GM12801 (cell line): ENCODE results near the gene KIAA0232.

Experiments used
- CTCF ChIP-seq: IDR thresholded peaks from one replicate; pipeline ENCODE4 v1.5.1; 2011; ENCODE audit warnings: control low read depth; ENCODE audit not compliant: insufficient read length; ENCODE audit errors: extremely low read depth

KIAA0232 gene

GRCh38 chr4:6891436-6892170, 109.1 kb downstream of the KIAA0232 start:
- no peak for TF ChIP-seq CTCF

DNA sequence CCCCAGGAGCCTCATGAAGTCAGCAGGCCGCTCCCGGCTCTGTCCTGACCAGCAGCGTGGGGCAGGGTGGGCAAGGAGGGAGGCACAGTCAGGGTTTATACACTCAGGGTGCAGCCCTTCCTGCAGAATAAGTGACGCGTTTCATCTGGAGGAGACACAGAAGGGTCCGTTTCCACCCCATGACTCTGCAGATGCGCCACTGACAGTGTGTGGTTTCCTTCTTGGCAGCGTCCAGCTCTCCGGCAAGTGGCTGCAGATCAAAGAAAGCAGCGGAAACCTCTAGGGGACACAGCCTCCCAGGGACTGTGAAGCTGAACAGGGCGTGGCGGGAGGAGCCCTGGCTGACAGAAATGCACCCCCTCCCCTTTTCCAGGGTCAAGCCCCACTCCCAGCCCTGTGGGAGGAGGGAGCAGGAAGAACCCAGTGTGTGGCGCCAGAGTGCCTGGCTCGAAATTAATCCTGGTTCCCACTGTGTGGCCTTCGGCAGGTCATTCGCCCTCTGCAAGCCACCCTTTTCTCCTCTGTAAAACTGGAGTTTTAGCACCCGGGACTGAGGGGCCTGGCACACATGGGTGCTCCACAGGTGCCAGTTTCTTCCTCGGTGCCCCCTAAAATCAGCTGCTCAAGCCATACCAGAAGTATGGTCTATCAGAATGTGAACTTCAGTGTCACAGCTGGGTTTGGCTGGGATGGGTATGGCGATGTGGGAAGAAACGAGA, 109.8 kb downstream of the KIAA0232 start:
- no peak for TF ChIP-seq CTCF

DNA sequence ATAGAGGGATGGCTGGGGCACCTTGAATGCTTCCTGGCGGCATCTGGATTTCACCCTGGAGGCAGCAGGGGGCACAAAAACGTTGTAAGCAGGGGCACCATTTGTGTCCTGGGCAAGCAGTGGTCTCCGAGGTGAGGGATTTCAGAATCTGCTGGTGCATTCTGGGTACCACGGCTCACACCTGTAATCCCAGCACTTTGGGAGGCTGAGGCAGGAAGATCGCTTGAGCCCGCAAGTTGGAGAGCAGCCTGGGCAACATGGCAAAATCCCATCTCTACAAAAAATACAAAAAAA, 110.3 kb downstream of the KIAA0232 start:
- no peak for TF ChIP-seq CTCF

GRCh38 chr4:6893449-6894085, 111.0 kb downstream of the KIAA0232 start:
- no peak for TF ChIP-seq CTCF

DNA sequence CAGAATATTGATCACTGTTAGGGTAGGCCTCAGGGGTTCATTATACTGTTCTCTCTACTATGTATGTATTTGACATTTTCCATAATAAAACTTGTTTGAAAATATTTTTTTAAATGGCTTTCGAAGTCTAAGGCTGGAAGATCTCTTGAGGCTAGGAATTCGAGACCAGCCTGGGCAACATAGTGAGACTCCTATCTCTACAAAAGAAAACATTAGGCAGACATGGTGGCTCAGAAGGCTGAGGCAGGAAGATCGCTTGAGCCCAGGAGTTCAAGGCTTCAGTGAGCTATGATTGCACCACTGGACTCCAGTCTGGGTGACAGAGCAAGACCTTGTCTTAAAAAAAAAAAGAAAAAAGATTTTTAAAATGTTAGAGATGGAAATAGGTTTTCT, 111.6 kb downstream of the KIAA0232 start:
- TF ChIP-seq CTCF: no peak

DNA sequence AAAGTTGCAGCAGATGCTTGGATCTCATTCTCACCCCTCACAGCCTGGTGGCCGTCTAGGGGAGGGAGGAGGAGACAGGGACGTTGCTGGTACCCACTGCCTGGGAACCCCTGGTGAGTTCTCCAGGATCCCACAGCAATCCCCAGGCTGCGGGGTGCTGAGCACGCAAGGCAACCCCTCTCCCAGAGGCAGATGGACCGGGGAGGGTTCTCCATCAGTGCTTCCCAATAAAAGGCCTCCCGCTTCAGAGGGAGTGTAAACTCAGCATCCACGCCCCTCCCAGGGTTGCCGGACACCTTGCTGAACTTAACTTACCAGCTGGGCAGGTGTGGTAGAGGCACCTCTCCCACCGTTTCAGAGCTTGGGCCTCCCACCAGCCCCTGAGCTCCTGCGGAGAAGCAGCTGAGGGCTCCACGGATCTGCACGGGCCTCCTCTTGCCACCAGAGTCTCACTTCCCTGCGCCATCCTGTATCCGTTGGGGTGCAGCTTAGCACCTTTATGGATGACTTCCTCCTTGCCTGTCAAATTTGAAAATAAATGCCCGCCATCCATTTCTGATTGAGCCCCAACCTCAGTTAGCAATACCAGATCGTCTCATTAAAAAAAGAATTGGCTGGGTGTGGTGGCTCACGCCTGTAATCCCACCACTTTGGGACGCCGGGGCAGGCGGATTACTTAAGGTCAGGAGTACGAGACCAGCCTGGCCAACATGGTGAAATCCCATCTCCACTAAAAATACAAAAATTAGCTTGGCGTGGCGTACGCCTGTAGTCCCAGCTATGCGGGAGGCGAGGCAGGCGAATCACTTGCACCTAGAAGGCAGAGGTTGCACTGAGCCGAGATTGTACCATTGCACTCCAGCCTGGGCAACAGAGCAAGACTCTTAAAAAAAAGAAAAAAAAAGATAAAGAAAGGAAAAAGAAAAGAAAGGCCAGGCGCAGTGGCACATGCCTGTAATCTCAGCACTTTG, 112.3 kb downstream of the KIAA0232 start:
- no peak for TF ChIP-seq CTCF

DNA sequence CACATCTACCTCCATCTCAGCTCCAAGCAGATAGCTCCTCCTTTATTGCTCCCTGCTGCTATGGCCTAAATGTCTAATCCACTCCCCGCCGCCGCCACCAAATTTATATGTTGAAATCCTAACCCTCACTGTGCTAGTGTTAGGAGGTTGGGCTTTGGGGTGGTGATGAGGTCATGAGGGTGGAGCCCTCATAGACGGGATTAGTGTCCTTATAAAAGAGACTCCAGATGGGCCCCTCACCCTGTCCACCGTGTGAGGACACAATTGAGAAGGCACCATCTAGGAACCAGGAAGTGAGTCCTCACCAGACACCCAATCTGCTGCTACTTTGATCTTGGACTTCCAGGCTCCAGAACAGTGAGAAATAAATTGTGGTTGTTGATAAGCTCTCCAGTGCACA, 113.5 kb downstream of the KIAA0232 start:
- no peak for TF ChIP-seq CTCF
